IMR-90 (cell line): ENCODE data around the gene SHISAL1. TPM values are rescaled to one million over a fixed set of nuclear protein-coding genes. Genes with fewer than 3 reads are reported as not detected.
A peak's percentile ranks its signal among the peaks of the same experiment; 100 is the strongest.

Experiments
- ATAC-seq: fragments of 200-7000 bp; cut with Tn5 transposase; 2 replicates; pipeline ENCODE4 v1.9.1; 2020; ENCODE audit warnings: low read depth, mild to moderate bottlenecking, moderate library complexity
- BruUV-seq: library from RNA; stranded (reverse); fragments of 400-500 nt; replicated peaks from 2 replicates; lab custom pipeline; 2021; lab: Mats Ljungman, UMichigan
- CTCF ChIA-PET: fragments of 300-600 bp; formaldehyde crosslinking; extraction: SDS; loops from one replicate; lab custom pipeline; 2021; ENCODE audit warnings: antibody characterized with exemption; lab: Yijun Ruan, JAX
- POLR2A ChIA-PET: fragments of 300-600 bp; sonication (Branson Sonifier 250); formaldehyde crosslinking; loops from one replicate; lab custom pipeline; 2022; ENCODE audit warnings: antibody characterized with exemption; ENCODE audit not compliant: unreplicated experiment; lab: Charles Lee
- DNase-seq: peaks from one replicate; pipeline ENCODE4 v3.0.0; 2013
- H2AFZ ChIP-seq: replicated peaks from 2 replicates; pipeline ENCODE3; 2013; ENCODE audit warnings: low read length, mild to moderate bottlenecking; ENCODE audit not compliant: poor library complexity
- H2AK5ac ChIP-seq: 2 replicates; pipeline ENCODE4 v1.6.1; 2013; ENCODE audit warnings: low read depth, low read length, inconsistent platforms
- H2AK9ac ChIP-seq: replicated peaks from 2 replicates; pipeline ENCODE3; 2013; ENCODE audit warnings: mild to moderate bottlenecking, low read depth, low read length, moderate library complexity; ENCODE audit not compliant: poor library complexity
- H2BK120ac ChIP-seq: 2 replicates; pipeline ENCODE4 v1.6.1; 2013; ENCODE audit warnings: low read depth, low read length, inconsistent platforms
- H2BK15ac ChIP-seq: 3 replicates; pipeline ENCODE4 v1.6.1; 2013; ENCODE audit warnings: low read depth, low read length, inconsistent platforms
- H2BK20ac ChIP-seq: 2 replicates; pipeline ENCODE4 v1.6.1; 2013; ENCODE audit warnings: low read depth, mild to moderate bottlenecking, inconsistent platforms, low read length, moderate library complexity
- H2BK5ac ChIP-seq: 2 replicates; pipeline ENCODE4 v1.6.1; 2013; ENCODE audit warnings: mild to moderate bottlenecking, low read depth, low read length, inconsistent platforms; ENCODE audit not compliant: poor library complexity, severe bottlenecking
- H3K14ac ChIP-seq: replicated peaks from 2 replicates; pipeline ENCODE4 v1.6.1; 2013; ENCODE audit warnings: low read depth, low read length, inconsistent platforms
- H3K18ac ChIP-seq: 2 replicates; pipeline ENCODE4 v1.6.1; 2013; ENCODE audit warnings: low read depth, low read length, control low read depth
- H3K23ac ChIP-seq: 2 replicates; pipeline ENCODE4 v1.6.1; 2013; ENCODE audit warnings: low read depth, low read length, inconsistent platforms
- H3K27ac ChIP-seq: 2 replicates; pipeline ENCODE4 v1.5.1; 2013; ENCODE audit warnings: mild to moderate bottlenecking, control low read depth, low read length; ENCODE audit not compliant: insufficient read depth
- H3K27me3 ChIP-seq: 2 replicates; pipeline ENCODE4 v1.6.1; 2013; ENCODE audit warnings: low read length; ENCODE audit not compliant: control insufficient read depth, insufficient read depth
- H3K36me3 ChIP-seq: 2 replicates; pipeline ENCODE4 v1.6.1; 2013; ENCODE audit warnings: low read length, mixed read lengths; ENCODE audit not compliant: control insufficient read depth, insufficient read depth
- H3K4ac ChIP-seq: 2 replicates; pipeline ENCODE4 v1.6.1; 2013; ENCODE audit warnings: low read depth, low read length, inconsistent platforms
- H3K4me1 ChIP-seq: 2 replicates; pipeline ENCODE4 v1.6.1; 2013; ENCODE audit warnings: low read length, mixed read lengths; ENCODE audit not compliant: control insufficient read depth, insufficient read depth
- H3K4me2 ChIP-seq: 2 replicates; pipeline ENCODE4 v1.6.1; 2013; ENCODE audit warnings: low read depth, mild to moderate bottlenecking, control low read depth, low read length, moderate library complexity
- H3K4me3 ChIP-seq: 2 replicates; pipeline ENCODE4 v1.5.1; 2013; ENCODE audit warnings: low read depth, mild to moderate bottlenecking, control low read depth, low read length, moderate library complexity; ENCODE audit not compliant: insufficient read depth
- H3K56ac ChIP-seq: 2 replicates; pipeline ENCODE4 v1.6.1; 2013; ENCODE audit warnings: low read length, inconsistent platforms; ENCODE audit not compliant: insufficient read depth; ENCODE audit errors: extremely low read depth
- H3K79me1 ChIP-seq, 2 experiments: 2 replicates each; pipeline ENCODE4 v1.6.1; 2013; ENCODE audit warnings: low read length in 2 of 2, inconsistent platforms in 1 of 2, low read depth in 1 of 2
- H3K9ac ChIP-seq: 2 replicates; pipeline ENCODE4 v1.6.1; 2013; ENCODE audit warnings: low read depth, low read length, control low read depth
- H3K9me1 ChIP-seq: 2 replicates; pipeline ENCODE4 v1.6.1; 2013; ENCODE audit warnings: low read length, inconsistent platforms; ENCODE audit not compliant: insufficient read depth
- H3K9me3 ChIP-seq: 2 replicates; pipeline ENCODE4 v1.6.1; 2013; ENCODE audit warnings: low read length; ENCODE audit not compliant: control insufficient read depth, insufficient read depth
- H4K20me1 ChIP-seq: 2 replicates; pipeline ENCODE4 v1.6.1; 2013; ENCODE audit warnings: low read length, inconsistent platforms; ENCODE audit not compliant: insufficient read depth
- H4K5ac ChIP-seq: 2 replicates; pipeline ENCODE4 v1.6.1; 2013; ENCODE audit warnings: mild to moderate bottlenecking, low read depth, low read length, control low read depth
- H4K8ac ChIP-seq, 2 experiments: 2 replicates each; pipeline ENCODE4 v1.6.1; 2013; ENCODE audit warnings: low read depth in 2 of 2, low read length in 2 of 2, control low read depth in 1 of 2, inconsistent platforms in 1 of 2
- H4K91ac ChIP-seq: 2 replicates; pipeline ENCODE4 v1.6.1; 2013; ENCODE audit warnings: low read depth, low read length, inconsistent platforms; ENCODE audit not compliant: insufficient read depth
- FOS ChIP-seq: fragments of 150-350 bp; IDR thresholded peaks from 2 replicates; pipeline ENCODE4 v1.6.1; 2016; ENCODE audit warnings: low read depth, low read length
- MAFK ChIP-seq: IDR thresholded peaks from 2 replicates; pipeline ENCODE4 v1.6.1; 2012; ENCODE audit warnings: low read depth, low read length, improper control_type of control experiment
- WGBS, 2 experiments: methylation state at CpG; one replicate each; pipeline versions ENCODE4 v1.1.5 to v1.1.7; 2013; ENCODE audit warnings: missing lambda C conversion rate in 2 of 2; ENCODE audit not compliant: insufficient read length in 1 of 2; ENCODE audit errors: extremely low coverage in 2 of 2; 5-methylcytosine and 5-hydroxymethylcytosine counted together
- dilution Hi-C: fragments of 300-500 bp; cut with HindIII; formaldehyde crosslinking; loops from one replicate; pipeline ENCODE4 v1.14.3; 2018; ENCODE audit warnings: low sequenced_read_pairs; ENCODE audit not compliant: unreplicated experiment
- in situ Hi-C: fragments of 300-500 bp; cut with MboI; formaldehyde crosslinking; loops from 3 replicates; pipeline ENCODE4 v1.14.3; 2019; ENCODE audit warnings: low sequenced_read_pairs, inconsistent platforms, mixed read lengths
- intact Hi-C: fragments of 100-400 bp; cut with micrococcal nuclease; formaldehyde crosslinking; loops from 2 replicates; pipeline ENCODE4 v1.10.0; 2022
- polyA plus RNA-seq, 3 experiments: library from polyadenylated mRNA; depleted of rRNA; stranded (reverse); fragments of >200 nt; gene quantifications; 2 replicates each; pipeline ENCODE4 v1.2.3, GENCODE V29; 2012; ENCODE audit warnings: low replicate concordance in 1 of 3
- total RNA-seq: library from RNA; depleted of rRNA; stranded (reverse); fragments of >200 nt; gene quantifications from 2 replicates; pipeline ENCODE4 v1.2.3, GENCODE V29; 2012

The SHISAL1 gene
- total and polyA plus RNA-seq, 2 of the 4 experiments (the other 2 are of a cell fraction), result 1.0 to 1.4 TPM

- Histone ChIP-seq H2BK20ac (no peak overlapping the region), H3K9me1 (no peaks in the 10 kb centered on the region), H3K18ac (no peak overlapping the region), H3K36me3 (no peaks in the 10 kb centered on the region), H2BK15ac (no peak overlapping the region), H4K20me1 (no peaks in the 10 kb centered on the region; the same call in 1 of the 2 replicates), H2BK120ac (no peak overlapping the region), H3K4me2 (no peak overlapping the region), H3K27me3 (no peaks in the 10 kb centered on the region), H3K79me1 (no peaks in the 10 kb centered on the region), H4K8ac (no peak overlapping the region), H3K4me1 (no peaks in the 10 kb centered on the region), H2AK5ac (no peak overlapping the region), H4K5ac (no peak overlapping the region), H3K4me3 (no peak overlapping the region), H3K27ac (no peak overlapping the region), H2AFZ (no peak overlapping the region), H3K56ac (no peak overlapping the region), H3K14ac (no peak overlapping the region), H3K9ac (no peak overlapping the region), H2BK5ac (no peak overlapping the region), H3K9me3 (no peaks in the 10 kb centered on the region), H3K4ac (no peak overlapping the region), H3K23ac (no peak overlapping the region), H4K91ac (no peak overlapping the region), H2AK9ac (no peak overlapping the region)
- no peak for DNase-seq
- 70% methylated on average over 6 of the region's 17 CpGs; no CpG with 5 or more reads in 1 of the 2 experiments for WGBS, 2 experiments
- intact Hi-C loops (no loop called here), dilution Hi-C loops (no loop called here), in situ Hi-C loops (loop anchor here (10.0 kb wide), 1 partner anchor 307 kb away; no protein-coding TSS in a partner anchor)
- POLR2A ChIA-PET, result no interaction called here
- BruUV-seq, result no TSS peak
- ATAC-seq, result no peak
- CTCF ChIA-PET, result no interaction called here
- TF ChIP-seq FOS (no peak), MAFK (peak; percentile 88)
These were observed 5.3 kb upstream of the SHISAL1 start for GRCh38 chr22:44317886-44318637.
